NCI-H1436 treated with DMSO at 0.1 percent for 48 hours (cell line): ENCODE measurements around the gene MFAP1.
"Not testable (repeated sequence)": the region's sequence is repeated elsewhere in the genome, so short reads cannot be mapped to it uniquely, and the experiment has no call there.

ENCODE experiments used
- DNase-seq: peaks from one replicate; lab custom pipeline; 2025; lab: John Stamatoyannopoulos, UW

Gene MFAP1

GRCh38 chr15:43824302-43825246 is at the start of gene MFAP1:
MFAP1 (minus strand) TSS chr15:43824690; CDS start chr15:43824569, 121 bp downstream.
- DNase-seq, result peak; percentile 89

- no peak for DNase-seq
Observed at GRCh38 chr15:43873651-43874050, 49.2 kb upstream of the MFAP1 start.

- DNase-seq, result no peak
Observed at GRCh38 chr15:43872416-43873020, 48.0 kb upstream of the MFAP1 start.

GRCh38 chr15:43871835-43872234 is 47.3 kb upstream of the MFAP1 start:
- no peak for DNase-seq

- DNase-seq, result peak; percentile 59
Observed at GRCh38 chr15:43868406-43868805, 43.9 kb upstream of the MFAP1 start.

- no peak for DNase-seq
Observed at GRCh38 chr15:43867096-43867495, 42.6 kb upstream of the MFAP1 start.

- DNase-seq, result not testable (repeated sequence)
Observed at GRCh38 chr15:43866636-43867035, 42.1 kb upstream of the MFAP1 start.

GRCh38 chr15:43859546-43859945 is 35.1 kb upstream of the MFAP1 start:
- DNase-seq, result no peak

GRCh38 chr15:43854801-43855200 is 30.3 kb upstream of the MFAP1 start:
- no peak for DNase-seq

- no peak for DNase-seq
Observed at GRCh38 chr15:43852607-43853006, 28.1 kb upstream of the MFAP1 start.

GRCh38 chr15:43851251-43851650 is 26.8 kb upstream of the MFAP1 start:
- no peak for DNase-seq

GRCh38 chr15:43845421-43845820 is 20.9 kb upstream of the MFAP1 start:
- DNase-seq, result no peak

- not testable (repeated sequence) for DNase-seq
Observed at GRCh38 chr15:43832485-43832884, 8.0 kb upstream of the MFAP1 start.

- not testable (repeated sequence) for DNase-seq
Observed at GRCh38 chr15:43831519-43832052, 7.1 kb upstream of the MFAP1 start.

GRCh38 chr15:43830691-43831275 is 6.3 kb upstream of the MFAP1 start:
- DNase-seq, result not testable (repeated sequence)

GRCh38 chr15:43829951-43830540 is 5.6 kb upstream of the MFAP1 start:
- DNase-seq, result not testable (repeated sequence)

GRCh38 chr15:43828061-43828657 is 3.7 kb upstream of the MFAP1 start:
- DNase-seq, result no peak

GRCh38 chr15:43826508-43827341 is 2.2 kb upstream of the MFAP1 start, which contains the start of gene WDR76:
WDR76 (plus strand) TSS chr15:43827002; CDS start chr15:43827033, 31 bp downstream.
- DNase-seq, result peak; percentile 66

- no peak for DNase-seq
Observed at GRCh38 chr15:43826029-43826507, 1.6 kb upstream of the MFAP1 start.

- DNase-seq, result not testable (repeated sequence)
Observed at GRCh38 chr15:43825305-43825704, 815 bp upstream of the MFAP1 start.
